Measurements from ENCODE around the gene AIF1. TPM values are rescaled to one million over a fixed set of nuclear protein-coding genes. Genes with fewer than 3 reads are reported as not detected.

Gene AIF1
- total RNA-seq, 1 donor, result 66.8 TPM

- peak; percentile 95 to 100 (median 99) for DNase-seq (ENCODE audit: low read depth in 2 of 3, low spot score in 2 of 3)
Observed at GRCh38 chr6:31619805-31620585, 5.0 kb downstream of the AIF1 start.

GRCh38 chr6:31620586-31621319 is 5.7 kb downstream of the AIF1 start, which contains the start of gene PRRC2A:
PRRC2A (plus strand) TSS chr6:31620715; CDS start chr6:31622790, 2,075 bp downstream.
- peak in 2 of 3 donors; percentile 78 to 90 for DNase-seq (ENCODE audit: low read depth in 2 of 3, low spot score in 2 of 3)

GRCh38 chr6:31621320-31621939 is 6.4 kb downstream of the AIF1 start:
- no peak for DNase-seq (ENCODE audit: low read depth in 2 of 3, low spot score in 2 of 3)

DNA sequence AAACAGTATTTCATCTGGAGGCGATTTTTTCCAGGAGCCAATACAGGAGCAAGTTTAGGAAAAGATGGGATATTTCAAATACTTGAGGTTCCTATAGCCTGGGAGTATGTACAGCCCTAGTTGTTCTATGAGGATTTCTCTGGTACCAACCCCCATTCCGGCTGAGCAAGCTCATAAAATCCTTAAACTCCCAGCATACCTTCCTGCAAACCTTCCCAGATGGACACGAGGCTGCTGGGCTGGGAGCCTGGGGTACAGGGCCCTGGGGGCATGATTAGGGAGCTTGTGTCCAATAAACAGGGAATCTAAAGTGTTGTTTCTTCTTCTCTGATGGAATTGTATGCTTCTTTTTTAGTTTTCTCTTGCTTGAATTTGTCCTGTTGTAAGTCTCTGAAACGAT is 7.0 kb downstream of the AIF1 start:
- DNase-seq (ENCODE audit: low read depth in 2 of 3, low spot score in 2 of 3), result no peak

- DNase-seq (ENCODE audit: low read depth in 2 of 3, low spot score in 2 of 3), result no peak
Observed at GRCh38 chr6:31622684-31623091, 7.7 kb downstream of the AIF1 start.

- no peak for DNase-seq (ENCODE audit: low read depth in 2 of 3, low spot score in 2 of 3)
Observed at GRCh38 chr6:31624070-31624469, 9.0 kb downstream of the AIF1 start.

DNA sequence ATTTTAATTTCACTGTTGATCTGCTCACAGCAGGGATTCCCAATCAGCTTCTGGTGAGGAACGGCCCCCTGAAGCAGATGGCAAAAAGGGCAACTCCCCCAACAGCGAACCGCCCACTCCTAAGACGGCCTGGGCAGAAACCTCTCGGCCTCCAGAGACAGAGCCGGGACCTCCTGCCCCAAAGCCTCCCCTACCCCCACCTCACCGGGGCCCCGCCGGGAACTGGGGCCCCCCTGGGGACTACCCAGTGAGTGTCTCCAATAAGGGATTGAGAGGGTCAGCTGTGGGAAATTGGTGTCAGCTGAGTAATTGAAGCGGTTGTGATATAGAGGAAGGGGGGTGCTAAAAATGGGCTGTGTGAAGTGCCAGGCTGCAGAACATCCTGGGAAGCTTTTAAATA is 11.9 kb downstream of the AIF1 start:
- DNase-seq (ENCODE audit: low read depth in 2 of 3, low spot score in 2 of 3), result no peak

DNA sequence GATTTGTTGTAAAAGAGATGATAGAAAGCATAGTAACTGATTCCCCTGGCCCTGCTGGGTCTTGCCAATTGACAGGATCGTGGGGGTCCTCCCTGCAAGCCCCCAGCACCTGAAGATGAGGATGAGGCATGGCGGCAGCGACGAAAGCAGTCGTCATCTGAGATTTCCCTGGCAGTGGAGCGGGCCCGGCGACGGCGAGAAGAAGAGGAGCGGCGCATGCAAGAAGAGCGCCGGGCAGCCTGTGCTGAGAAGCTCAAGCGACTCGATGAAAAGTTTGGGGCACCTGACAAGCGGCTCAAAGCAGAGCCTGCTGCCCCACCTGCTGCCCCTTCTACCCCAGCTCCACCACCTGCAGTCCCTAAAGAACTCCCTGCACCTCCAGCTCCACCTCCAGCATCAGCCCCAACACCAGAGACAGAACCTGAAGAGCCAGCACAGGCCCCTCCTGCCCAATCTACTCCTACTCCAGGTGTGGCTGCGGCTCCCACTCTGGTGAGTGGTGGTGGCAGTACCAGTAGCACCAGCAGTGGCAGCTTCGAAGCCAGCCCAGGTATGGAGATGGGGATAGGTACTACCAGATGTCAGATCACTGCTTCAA is 12.8 kb downstream of the AIF1 start:
- no peak for DNase-seq (ENCODE audit: low read depth in 2 of 3, low spot score in 2 of 3)

- no peak for DNase-seq (ENCODE audit: low read depth in 2 of 3, low spot score in 2 of 3)
Observed at GRCh38 chr6:31629014-31629413, 14.0 kb downstream of the AIF1 start.

GRCh38 chr6:31630177-31630934 is 15.3 kb downstream of the AIF1 start:
- no peak for DNase-seq (ENCODE audit: low read depth in 2 of 3, low spot score in 2 of 3)

DNA sequence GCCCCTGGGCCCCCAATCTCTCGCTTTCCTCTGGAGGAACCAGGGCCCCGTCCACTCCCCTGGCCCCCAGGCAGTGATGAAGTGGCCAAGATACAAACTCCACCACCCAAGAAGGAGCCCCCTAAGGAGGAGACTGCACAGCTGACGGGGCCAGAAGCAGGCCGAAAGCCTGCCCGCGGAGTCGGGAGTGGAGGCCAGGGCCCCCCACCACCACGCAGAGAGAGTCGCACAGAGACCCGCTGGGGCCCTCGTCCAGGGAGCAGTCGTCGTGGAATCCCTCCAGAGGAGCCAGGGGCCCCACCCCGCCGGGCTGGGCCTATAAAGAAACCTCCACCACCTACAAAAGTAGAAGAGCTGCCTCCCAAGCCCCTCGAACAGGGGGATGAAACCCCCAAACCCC is 16.2 kb downstream of the AIF1 start:
- no peak for DNase-seq (ENCODE audit: low read depth in 2 of 3, low spot score in 2 of 3)

- DNase-seq (ENCODE audit: low read depth in 2 of 3, low spot score in 2 of 3), result no peak
Observed at GRCh38 chr6:31631681-31632278, 16.7 kb downstream of the AIF1 start.

- DNase-seq (ENCODE audit: low read depth in 2 of 3, low spot score in 2 of 3), result no peak
Observed at GRCh38 chr6:31632279-31632946, 17.4 kb downstream of the AIF1 start.

DNA sequence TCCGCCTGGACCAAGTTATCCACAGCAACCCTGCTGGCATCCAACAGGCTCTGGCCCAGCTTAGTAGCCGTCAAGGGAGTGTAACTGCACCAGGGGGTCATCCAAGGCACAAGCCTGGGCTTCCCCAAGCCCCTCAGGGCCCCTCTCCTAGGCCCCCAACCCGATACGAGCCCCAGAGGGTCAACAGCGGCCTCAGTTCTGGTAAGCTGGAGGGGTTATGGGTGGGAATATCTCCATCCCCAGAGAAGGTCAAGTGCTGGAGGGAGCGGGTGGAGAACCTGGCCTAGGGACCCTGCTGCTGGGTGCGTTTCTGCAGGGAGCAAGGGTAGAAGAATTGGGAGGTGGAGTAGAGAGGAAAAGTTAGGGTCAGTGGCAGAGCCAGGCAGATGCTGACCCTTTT is 18.4 kb downstream of the AIF1 start:
- no peak for DNase-seq (ENCODE audit: low read depth in 2 of 3, low spot score in 2 of 3)

GRCh38 chr6:31634131-31634530 is 19.1 kb downstream of the AIF1 start:
- DNase-seq (ENCODE audit: low read depth in 2 of 3, low spot score in 2 of 3), result no peak

- DNase-seq (ENCODE audit: low read depth in 2 of 3, low spot score in 2 of 3), result no peak
Observed at GRCh38 chr6:31634969-31635575, 20.0 kb downstream of the AIF1 start.

GRCh38 chr6:31636698-31637596 is 21.9 kb downstream of the AIF1 start:
- DNase-seq (ENCODE audit: low read depth in 2 of 3, low spot score in 2 of 3), result no peak

DNA sequence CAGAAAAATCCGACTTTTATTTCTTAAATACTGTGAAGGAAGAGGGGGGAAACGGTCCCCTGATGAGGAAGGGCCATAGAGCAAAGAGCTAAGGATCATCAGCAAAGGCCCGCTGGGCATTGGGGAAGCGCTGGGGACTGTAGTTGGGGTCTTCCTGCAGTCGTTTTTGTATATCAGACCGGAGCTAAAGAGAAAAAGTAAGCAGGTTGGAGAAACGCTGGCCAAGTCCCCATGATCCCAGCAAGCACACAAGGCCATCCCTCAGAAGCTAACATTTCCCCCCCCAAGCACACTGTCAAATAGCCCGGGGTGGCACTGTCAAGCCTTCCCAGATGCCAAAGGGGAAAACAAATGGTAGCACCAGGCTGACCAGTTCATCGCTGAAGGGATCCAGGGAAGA is 24.0 kb downstream of the AIF1 start:
- no peak for DNase-seq (ENCODE audit: low read depth in 2 of 3, low spot score in 2 of 3)
